Endothelial cell of umbilical vein (primary cell): ENCODE data around the gene LRRC8D. TPM values are rescaled to one million over a fixed set of nuclear protein-coding genes. Genes with fewer than 3 reads are reported as not detected.

Source experiments
- BruUV-seq: library from RNA; stranded (reverse); fragments of 400-500 nt; replicated peaks from 2 replicates; lab custom pipeline; 2021; lab: Mats Ljungman, UMichigan
- CTCF ChIA-PET: fragments of 300-600, 350-600 bp; sonication (Branson Sonifier 250); formaldehyde crosslinking; loops from one replicate; lab custom pipeline; 2021; ENCODE audit warnings: antibody characterized with exemption, inconsistent platforms; lab: Charles Lee
- POLR2A ChIA-PET: fragments of 300-600, 350-600 bp; sonication (Branson Sonifier 250); formaldehyde crosslinking; loops from one replicate; lab custom pipeline; 2021; ENCODE audit warnings: antibody characterized with exemption, inconsistent platforms; lab: Charles Lee
- DNase-seq: peaks from one replicate; pipeline ENCODE4 v3.0.0-alpha.2; 2011; ENCODE audit warnings: low read depth, low spot score
- FAIRE-seq: peaks from 2 replicates; lab custom pipeline; 2011; peaks lifted over from hg19 to GRCh38; lab: Jason Lieb, UNC
- H2AFZ ChIP-seq: 2 replicates; pipeline ENCODE4 v1.6.0; 2012; ENCODE audit warnings: low read depth, low read length, control low read depth, inconsistent platforms
- H3K27ac ChIP-seq: 2 replicates; pipeline ENCODE4 v1.5.1; 2011; ENCODE audit warnings: low read depth, mild to moderate bottlenecking, control low read depth, low read length, moderate library complexity; ENCODE audit not compliant: insufficient read depth
- H3K27me3 ChIP-seq, 2 experiments: 2 replicates each; pipeline versions ENCODE4 v1.6.0 to v1.6.1; 2011; ENCODE audit warnings: low read length in 2 of 2, mixed read lengths in 1 of 2; ENCODE audit not compliant: control insufficient read depth in 2 of 2, insufficient read depth in 2 of 2
- H3K36me3 ChIP-seq, 2 experiments: 2 replicates in 1 of 2; 3 replicates in 1 of 2; pipeline ENCODE4 v1.5.1; 2011; ENCODE audit warnings: low read length in 2 of 2, mild to moderate bottlenecking in 1 of 2, moderate library complexity in 1 of 2; ENCODE audit not compliant: control insufficient read depth in 2 of 2, insufficient read depth in 2 of 2; ENCODE audit errors: extremely low read depth in 1 of 2
- H3K4me1 ChIP-seq: 3 replicates; pipeline ENCODE4 v1.5.1; 2011; ENCODE audit warnings: mild to moderate bottlenecking, low read length; ENCODE audit not compliant: control insufficient read depth, insufficient read depth; ENCODE audit errors: extremely low read depth
- H3K4me2 ChIP-seq: 2 replicates; pipeline ENCODE4 v1.6.1; 2011; ENCODE audit warnings: low read length, control low read depth, mixed read lengths; ENCODE audit not compliant: insufficient read depth
- H3K4me3 ChIP-seq, 3 experiments: fragments of 200-600 bp in 1 of 3; sonication (generic), shearing (Covaris generic) in 1 of 3; replicated peaks in 1 of 3; 2 replicates each; pipeline ENCODE4 v1.5.1; 2011 to 2016; ENCODE audit warnings: control low read depth in 3 of 3, low read length in 3 of 3, mild to moderate bottlenecking in 2 of 3, inconsistent platforms in 1 of 3, low read depth in 1 of 3, moderate library complexity in 1 of 3; ENCODE audit not compliant: insufficient read depth in 1 of 3
- H3K79me2 ChIP-seq: 2 replicates; pipeline ENCODE4 v1.6.0; 2012; ENCODE audit warnings: low read length, inconsistent platforms; ENCODE audit not compliant: control insufficient read depth, insufficient read depth
- H3K9ac ChIP-seq: replicated peaks from 2 replicates; pipeline ENCODE3; 2011; ENCODE audit warnings: low read length, control low read depth; ENCODE audit not compliant: insufficient read depth; ENCODE audit errors: extremely low read depth
- H3K9me1 ChIP-seq: replicated peaks from 3 replicates; pipeline ENCODE4 v1.6.0; 2011; ENCODE audit warnings: mild to moderate bottlenecking, low read length; ENCODE audit not compliant: control insufficient read depth, insufficient read depth; ENCODE audit errors: extremely low read depth
- H3K9me3 ChIP-seq: replicated peaks from 2 replicates; pipeline ENCODE4 v1.5.1; 2012; ENCODE audit warnings: low read length, inconsistent platforms; ENCODE audit not compliant: control insufficient read depth, insufficient read depth
- H4K20me1 ChIP-seq: replicated peaks from 2 replicates; pipeline ENCODE3; 2011; ENCODE audit warnings: mild to moderate bottlenecking, low read length; ENCODE audit not compliant: control insufficient read depth, insufficient read depth; ENCODE audit errors: extremely low read depth
- GATA2 ChIP-seq: IDR thresholded peaks from 2 replicates; pipeline ENCODE4 v1.7.0; 2011; ENCODE audit warnings: low read depth, mild to moderate bottlenecking, moderate library complexity, mixed read lengths, low read length; ENCODE audit not compliant: insufficient read length, insufficient read depth
- POLR2AphosphoS5 ChIP-seq: IDR thresholded peaks from 2 replicates; pipeline ENCODE4 v1.6.1; 2012; ENCODE audit warnings: low read depth, mild to moderate bottlenecking, control low read depth, low read length, moderate library complexity; ENCODE audit not compliant: insufficient read depth
- dilution Hi-C: fragments of 300-500 bp; cut with MboI; formaldehyde crosslinking; loops from one replicate; pipeline ENCODE4 v1.15.0; 2019; ENCODE audit warnings: low sequenced_read_pairs; ENCODE audit not compliant: extremely low pct_ligation_motif_present
- intact Hi-C: fragments of 100-400 bp; cut with micrococcal nuclease; formaldehyde crosslinking; loops from one replicate; pipeline ENCODE4 v1.10.0; 2022
- polyA plus RNA-seq, 4 experiments: library from polyadenylated mRNA; depleted of rRNA in 3 of 4; stranded (reverse) in 3 of 4; unstranded in 1 of 4; fragments of >200 nt; gene quantifications; 2 replicates each; pipeline versions ENCODE4 v1.2.1 to v1.2.3, GENCODE V29; 2011 to 2012; ENCODE audit warnings: missing spikeins in 1 of 4
- total RNA-seq: library from RNA; stranded (reverse); gene quantifications from 2 replicates; pipeline ENCODE4 v1.2.3, GENCODE V29; 2021
- TF ChIP-seq, protein P1 (sequence below): IDR thresholded peaks from 2 replicates; pipeline ENCODE4 v1.6.1; 2011; ENCODE audit not compliant: insufficient read depth, insufficient read length

The LRRC8D gene
- total and polyA plus RNA-seq, 2 donors (not counting 3 experiments of a cell fraction or from before 2014, with no cell fraction given) = 31.9 to 37.7 TPM

GRCh38 chr1:89904219-89904980 is 83.6 kb downstream of the LRRC8D start:
- dilution Hi-C loops (no loop called here), intact Hi-C loops (loop anchor here (1.0 kb wide), 1 partner anchor 10 kb away; no protein-coding TSS in a partner anchor)
- Histone ChIP-seq H2AFZ (no peak overlapping the region), H3K4me1 (peaks cover 62% of the 10 kb centered on the region), H3K9ac (peak overlapping the region; percentile 25), H3K9me3 (no peaks in the 10 kb centered on the region), H4K20me1 (no peaks in the 10 kb centered on the region), H3K9me1 (no peaks in the 10 kb centered on the region), H3K27ac (peak overlapping the region; percentile 71), H3K79me2 (no peaks in the 10 kb centered on the region), H3K36me3 (no peaks in the 10 kb centered on the region), H3K27me3 (no peaks in the 10 kb centered on the region), H3K4me3 (peak overlapping the region in 1 of 3 experiments; percentile 16), H3K4me2 (peak overlapping the region; percentile 74)
- ChIA-PET POLR2A (interaction anchor here (0.6 kb wide), 1 partner anchor 24 kb away, joined by 3 read pairs; no protein-coding TSS in a partner anchor), CTCF (interaction anchor here (1.4 to 2.2 kb wide), 2 partner anchors 13 to 61 kb away, joined by 3 to 9 read pairs; no protein-coding TSS in a partner anchor)
- BruUV-seq = TSS peak; percentile 71
- DNase-seq = peak; percentile 81
- TF ChIP-seq, protein P1, sequence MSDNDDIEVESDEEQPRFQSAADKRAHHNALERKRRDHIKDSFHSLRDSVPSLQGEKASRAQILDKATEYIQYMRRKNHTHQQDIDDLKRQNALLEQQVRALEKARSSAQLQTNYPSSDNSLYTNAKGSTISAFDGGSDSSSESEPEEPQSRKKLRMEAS = no peak
- peak; percentile 49 for TF ChIP-seq GATA2
- peak; percentile 76 for FAIRE-seq

DNA sequence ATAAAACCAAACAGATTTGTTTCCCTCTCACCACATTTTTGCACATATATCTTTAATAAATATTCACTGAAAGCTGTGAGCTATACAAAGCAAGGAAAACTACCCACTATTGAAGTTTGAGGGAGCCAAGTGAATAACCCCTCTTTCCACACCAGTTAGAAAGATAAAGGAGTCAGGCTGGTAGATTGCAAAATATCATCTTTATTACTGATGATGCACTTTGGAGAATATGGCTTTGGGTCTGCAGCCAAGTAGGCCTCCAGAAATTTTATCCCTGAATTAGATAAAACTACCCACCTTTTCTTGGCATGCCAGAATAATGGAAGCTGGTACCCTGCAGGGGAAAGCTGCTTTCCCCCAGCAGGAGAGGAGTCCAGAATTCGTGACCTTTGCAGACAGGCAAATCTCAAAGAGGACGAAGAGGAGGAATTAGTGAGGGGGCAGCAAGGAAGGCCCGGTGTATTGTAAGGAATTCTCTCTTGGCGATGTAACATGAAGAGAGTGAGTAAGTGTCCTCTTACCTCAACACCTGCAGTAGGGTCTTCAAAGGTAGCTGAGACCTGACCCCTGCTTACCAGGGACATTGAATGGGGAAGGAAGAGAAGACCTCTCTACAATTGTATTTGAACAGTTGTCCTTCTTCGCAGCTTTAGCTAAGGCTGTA is 84.7 kb downstream of the LRRC8D start:
- intact Hi-C loops (loop anchor here (1.0 to 5.0 kb wide), 4 partner anchors 20 to 358 kb away; no protein-coding TSS in a partner anchor), dilution Hi-C loops (no loop called here)
- Histone ChIP-seq H3K4me1 (peaks cover 69% of the 10 kb centered on the region), H3K9me3 (no peaks in the 10 kb centered on the region), H3K27me3 (no peaks in the 10 kb centered on the region), H3K79me2 (no peaks in the 10 kb centered on the region), H3K27ac (peak overlapping the region; percentile 84), H3K9me1 (no peaks in the 10 kb centered on the region), H2AFZ (no peak overlapping the region), H3K4me2 (no peak overlapping the region), H4K20me1 (no peaks in the 10 kb centered on the region), H3K36me3 (no peaks in the 10 kb centered on the region), H3K4me3 (no peak overlapping the region), H3K9ac (no peak overlapping the region)
- no peak for DNase-seq
- no peak for TF ChIP-seq POLR2AphosphoS5
- FAIRE-seq = no peak
- ChIA-PET CTCF (interaction anchor here (1.3 to 2.2 kb wide), 3 partner anchors 9 to 62 kb away, joined by 3 to 13 read pairs (median 9); no protein-coding TSS in a partner anchor), POLR2A (no interaction called here)
- BruUV-seq = no TSS peak
